Measurements from ENCODE around the gene FAM20C.

GRCh38 chr7:303884-304573 is 111.7 kb downstream of the FAM20C start:
- TF ChIP-seq, protein P1, sequence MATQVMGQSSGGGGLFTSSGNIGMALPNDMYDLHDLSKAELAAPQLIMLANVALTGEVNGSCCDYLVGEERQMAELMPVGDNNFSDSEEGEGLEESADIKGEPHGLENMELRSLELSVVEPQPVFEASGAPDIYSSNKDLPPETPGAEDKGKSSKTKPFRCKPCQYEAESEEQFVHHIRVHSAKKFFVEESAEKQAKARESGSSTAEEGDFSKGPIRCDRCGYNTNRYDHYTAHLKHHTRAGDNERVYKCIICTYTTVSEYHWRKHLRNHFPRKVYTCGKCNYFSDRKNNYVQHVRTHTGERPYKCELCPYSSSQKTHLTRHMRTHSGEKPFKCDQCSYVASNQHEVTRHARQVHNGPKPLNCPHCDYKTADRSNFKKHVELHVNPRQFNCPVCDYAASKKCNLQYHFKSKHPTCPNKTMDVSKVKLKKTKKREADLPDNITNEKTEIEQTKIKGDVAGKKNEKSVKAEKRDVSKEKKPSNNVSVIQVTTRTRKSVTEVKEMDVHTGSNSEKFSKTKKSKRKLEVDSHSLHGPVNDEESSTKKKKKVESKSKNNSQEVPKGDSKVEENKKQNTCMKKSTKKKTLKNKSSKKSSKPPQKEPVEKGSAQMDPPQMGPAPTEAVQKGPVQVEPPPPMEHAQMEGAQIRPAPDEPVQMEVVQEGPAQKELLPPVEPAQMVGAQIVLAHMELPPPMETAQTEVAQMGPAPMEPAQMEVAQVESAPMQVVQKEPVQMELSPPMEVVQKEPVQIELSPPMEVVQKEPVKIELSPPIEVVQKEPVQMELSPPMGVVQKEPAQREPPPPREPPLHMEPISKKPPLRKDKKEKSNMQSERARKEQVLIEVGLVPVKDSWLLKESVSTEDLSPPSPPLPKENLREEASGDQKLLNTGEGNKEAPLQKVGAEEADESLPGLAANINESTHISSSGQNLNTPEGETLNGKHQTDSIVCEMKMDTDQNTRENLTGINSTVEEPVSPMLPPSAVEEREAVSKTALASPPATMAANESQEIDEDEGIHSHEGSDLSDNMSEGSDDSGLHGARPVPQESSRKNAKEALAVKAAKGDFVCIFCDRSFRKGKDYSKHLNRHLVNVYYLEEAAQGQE (IDR thresholded peaks at IDR 0.05; ENCODE audit: insufficient read depth in 1 of 2, low read depth in 2 of 2, low read length in 1 of 2), result no peak
- TF ChIP-seq SIN3A (IDR thresholded peaks at IDR 0.05; ENCODE audit: borderline replicate concordance, insufficient read depth, low read depth, low read length) (no peak), CTCF (IDR thresholded peaks at IDR 0.05) (no peak)

Data from Panc1 (cell line).